HEK293T (cell line): ENCODE measurements around the gene BGN.

Experiments used
- CTCF ChIA-PET: fragments of 350-600 bp; formaldehyde crosslinking; extraction: SDS; loops from one replicate; lab custom pipeline; 2021; ENCODE audit warnings: antibody characterized with exemption, inconsistent platforms; lab: Yijun Ruan, JAX
- POLR2A ChIA-PET: fragments of 350-600 bp; formaldehyde crosslinking; extraction: SDS; loops from one replicate; lab custom pipeline; 2020; ENCODE audit warnings: antibody characterized with exemption, inconsistent platforms; lab: Yijun Ruan, JAX
- DNase-seq: peaks from one replicate; pipeline ENCODE4 v3.0.0; 2012; ENCODE audit warnings: mixed read lengths; ENCODE audit errors: extremely low spot score
- ARNT ChIP-seq: fragments of 450-650 bp; IDR thresholded peaks from 2 replicates; pipeline ENCODE4 v1.6.1; 2017; ENCODE audit warnings: mild to moderate bottlenecking
- BHLHE40 ChIP-seq: fragments of 450-650 bp; IDR thresholded peaks from 2 replicates; pipeline ENCODE4 v1.6.1; 2016; ENCODE audit warnings: mild to moderate bottlenecking, moderate library complexity, borderline replicate concordance
- CTBP1 ChIP-seq: fragments of 450-650 bp; IDR thresholded peaks from 2 replicates; pipeline ENCODE4 v1.6.1; 2016; ENCODE audit warnings: borderline replicate concordance
- ELF4 ChIP-seq: fragments of 450-650 bp; IDR thresholded peaks from 2 replicates; pipeline ENCODE4 v1.6.1; 2017; ENCODE audit warnings: antibody characterized with exemption
- FOXA1 ChIP-seq: fragments of 450-650 bp; IDR thresholded peaks from 2 replicates; pipeline ENCODE4 v1.6.1; 2016; ENCODE audit warnings: mild to moderate bottlenecking
- FOXK2 ChIP-seq: fragments of 450-650 bp; IDR thresholded peaks from 2 replicates; pipeline ENCODE4 v1.6.1; 2016; ENCODE audit warnings: mild to moderate bottlenecking
- FOXM1 ChIP-seq: fragments of 450-650 bp; IDR thresholded peaks from 2 replicates; pipeline ENCODE4 v1.6.1; 2017; ENCODE audit warnings: mild to moderate bottlenecking, borderline replicate concordance
- HDGF ChIP-seq: fragments of 450-650 bp; IDR thresholded peaks from 2 replicates; pipeline ENCODE4 v1.6.1; 2017; ENCODE audit warnings: antibody characterized with exemption, borderline replicate concordance
- L3MBTL2 ChIP-seq: fragments of 450-650 bp; conservative IDR thresholded peaks from 2 replicates; pipeline ENCODE4 v1.6.1; 2016; ENCODE audit warnings: mild to moderate bottlenecking
- LEF1 ChIP-seq: fragments of 450-650 bp; IDR thresholded peaks from 2 replicates; pipeline ENCODE4 v1.6.1; 2017; ENCODE audit warnings: mild to moderate bottlenecking, borderline replicate concordance
- NFRKB ChIP-seq: fragments of 450-650 bp; IDR thresholded peaks from 2 replicates; pipeline ENCODE4 v1.6.1; 2016; ENCODE audit warnings: mild to moderate bottlenecking, moderate library complexity
- SP1 ChIP-seq: fragments of 450-650 bp; IDR thresholded peaks from 2 replicates; pipeline ENCODE4 v1.6.1; 2017
- SUZ12 ChIP-seq: fragments of 450-650 bp; IDR thresholded peaks from 2 replicates; pipeline ENCODE4 v1.6.1; 2016; ENCODE audit warnings: mild to moderate bottlenecking
- TARDBP ChIP-seq: fragments of 450-650 bp; IDR thresholded peaks from 2 replicates; pipeline ENCODE4 v1.6.1; 2016
- ZNF384 ChIP-seq: fragments of 450-650 bp; IDR thresholded peaks from 2 replicates; pipeline ENCODE4 v1.6.1; 2016
- TF ChIP-seq, protein P1 (sequence below): fragments of 450-650 bp; IDR thresholded peaks from 2 replicates; pipeline ENCODE4 v1.6.1; 2016

BGN gene

DNA sequence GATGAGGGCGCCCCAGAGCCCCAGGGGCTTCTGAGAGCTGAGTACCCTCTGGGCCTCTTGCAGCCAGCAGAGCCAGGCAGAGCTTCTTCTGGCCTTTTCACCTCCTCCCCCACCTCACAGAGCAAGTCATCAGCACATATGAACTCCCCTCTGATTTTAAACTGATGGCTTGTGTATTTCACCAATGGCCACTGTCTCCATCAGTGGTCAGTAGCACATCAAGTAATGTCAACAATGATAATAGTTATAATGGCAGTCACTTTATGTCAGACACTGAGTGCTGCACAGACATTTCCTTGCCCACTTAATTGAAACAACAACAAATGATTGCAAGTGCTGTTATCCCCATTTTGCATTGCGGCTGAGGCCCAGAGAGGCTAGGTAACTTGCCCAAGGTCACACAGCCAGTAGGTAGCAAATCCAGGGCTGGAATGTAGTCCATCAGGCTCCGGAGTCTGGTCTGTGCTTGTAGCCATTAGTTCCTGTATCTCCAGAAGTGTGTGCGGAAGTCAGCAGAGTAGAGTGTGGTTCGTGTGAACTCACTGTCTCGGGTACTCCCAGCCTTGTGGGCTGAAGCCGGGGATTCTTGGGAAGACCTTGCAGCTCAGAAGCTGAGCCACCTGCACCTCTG lies 25.6 kb downstream of the BGN start:
- no peak for DNase-seq
- ChIA-PET CTCF (interaction anchor here (1.0 kb wide), 1 partner anchor 11 kb away, joined by 6 read pairs; no protein-coding TSS in a partner anchor), POLR2A (no interaction called here)
- TF ChIP-seq FOXK2 (no peak), FOXM1 (no peak), ARNT (no peak), FOXA1 (no peak), HDGF (no peak), TARDBP (no peak), CTBP1 (no peak), ZNF384 (no peak), BHLHE40 (no peak), NFRKB (no peak), ELF4 (no peak), L3MBTL2 (no peak), LEF1 (no peak), SUZ12 (no peak), SP1 (no peak)
- TF ChIP-seq, protein P1, sequence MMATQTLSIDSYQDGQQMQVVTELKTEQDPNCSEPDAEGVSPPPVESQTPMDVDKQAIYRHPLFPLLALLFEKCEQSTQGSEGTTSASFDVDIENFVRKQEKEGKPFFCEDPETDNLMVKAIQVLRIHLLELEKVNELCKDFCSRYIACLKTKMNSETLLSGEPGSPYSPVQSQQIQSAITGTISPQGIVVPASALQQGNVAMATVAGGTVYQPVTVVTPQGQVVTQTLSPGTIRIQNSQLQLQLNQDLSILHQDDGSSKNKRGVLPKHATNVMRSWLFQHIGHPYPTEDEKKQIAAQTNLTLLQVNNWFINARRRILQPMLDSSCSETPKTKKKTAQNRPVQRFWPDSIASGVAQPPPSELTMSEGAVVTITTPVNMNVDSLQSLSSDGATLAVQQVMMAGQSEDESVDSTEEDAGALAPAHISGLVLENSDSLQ = no peak

DNA sequence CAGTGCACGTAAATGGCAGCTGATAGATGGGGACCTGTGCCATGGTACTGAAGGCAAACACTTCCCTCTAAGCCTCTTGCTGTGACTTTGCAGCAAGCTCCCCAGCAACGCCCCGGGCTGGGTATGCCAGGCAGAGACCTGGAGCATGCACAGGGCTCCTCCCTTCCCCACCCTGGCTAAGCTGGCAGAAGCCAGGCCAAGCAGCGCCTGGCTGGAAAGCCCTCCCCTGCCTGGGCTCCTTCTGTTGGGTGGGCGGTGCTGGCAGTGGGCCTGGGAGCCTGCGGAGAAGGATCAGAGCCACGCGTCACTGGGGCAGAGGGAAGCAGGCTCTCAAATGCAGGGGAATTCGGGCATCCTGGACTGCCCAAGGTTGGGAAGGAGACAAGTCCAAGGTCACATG lies 26.3 kb downstream of the BGN start:
- TF ChIP-seq NFRKB (no peak), CTBP1 (no peak), L3MBTL2 (no peak), TARDBP (no peak), SP1 (no peak), FOXM1 (no peak), LEF1 (no peak), ELF4 (no peak), SUZ12 (no peak), ARNT (no peak), FOXK2 (no peak), BHLHE40 (no peak), HDGF (no peak), FOXA1 (no peak), ZNF384 (no peak)
- TF ChIP-seq, protein P1 = no peak
- ChIA-PET POLR2A (no interaction called here), CTCF (interaction anchor here (1.0 kb wide), 1 partner anchor 12 kb away, joined by 6 read pairs; no protein-coding TSS in a partner anchor)
- no peak for DNase-seq

- TF ChIP-seq NFRKB = no peak
- TF ChIP-seq LEF1 = no peak
- no peak for TF ChIP-seq BHLHE40
- TF ChIP-seq CTBP1 = no peak
- no peak for TF ChIP-seq FOXM1
- TF ChIP-seq ZNF384 = no peak
- TF ChIP-seq ARNT = no peak
- no peak for TF ChIP-seq SP1
- POLR2A ChIA-PET = no interaction called here
- DNase-seq = no peak
- CTCF ChIA-PET = no interaction called here
Measured at GRCh38 chrX:153522259-153522658, 27.5 kb downstream of the BGN start.

GRCh38 chrX:153523269-153523668 lies 28.5 kb downstream of the BGN start:
- CTCF ChIA-PET = interaction anchor here (0.7 to 1.1 kb wide), 2 partner anchors 16 to 804 kb away, joined by 5 to 8 read pairs; no protein-coding TSS in a partner anchor
- no peak for TF ChIP-seq CTBP1
- no peak for TF ChIP-seq FOXA1
- TF ChIP-seq SP1 = no peak
- no peak for TF ChIP-seq SUZ12
- no peak for TF ChIP-seq ARNT
- TF ChIP-seq, protein P1 = no peak
- no peak for TF ChIP-seq NFRKB
- TF ChIP-seq L3MBTL2 = no peak
- no peak for TF ChIP-seq FOXK2
- TF ChIP-seq ZNF384 = no peak
- POLR2A ChIA-PET = no interaction called here
- no peak for DNase-seq

GRCh38 chrX:153524234-153524633 lies 29.5 kb downstream of the BGN start:
- TF ChIP-seq BHLHE40 (no peak), ZNF384 (no peak), ARNT (no peak), FOXM1 (no peak), SP1 (no peak), LEF1 (no peak), FOXA1 (no peak), NFRKB (no peak), TARDBP (no peak), HDGF (no peak), FOXK2 (no peak), CTBP1 (no peak), SUZ12 (no peak), L3MBTL2 (no peak), ELF4 (no peak)
- TF ChIP-seq, protein P1 = no peak
- no peak for DNase-seq
- CTCF ChIA-PET = interaction anchor here (0.7 to 1.1 kb wide), 2 partner anchors 15 to 803 kb away, joined by 5 to 8 read pairs; no protein-coding TSS in a partner anchor
- POLR2A ChIA-PET = no interaction called here
